ENCODE data around the gene SLC7A7. TPM values are rescaled to one million over a fixed set of nuclear protein-coding genes. Genes with fewer than 3 reads are reported as not detected.
A peak's percentile ranks its signal among the peaks of the same experiment; 100 is the strongest.
"Not testable (repeated sequence)": the region's sequence is repeated elsewhere in the genome, so short reads cannot be mapped to it uniquely, and the experiment has no call there.

SLC7A7 gene
- total RNA-seq, 4 donors from 2014 or later, result 52.0 to 72.3 (median 64.0) TPM

- peak in 2 of 3 donors; percentile 78 to 95 for TF ChIP-seq CTCF (IDR thresholded peaks at IDR 0.05)
- DNase-seq (ENCODE audit: low spot score) (peak; percentile 100), ATAC-seq (ENCODE audit: low FRiP score) (peak; percentile 75)
Measured at GRCh38 chr14:22852940-22853767, 37.9 kb upstream of the SLC7A7 start.

- no peak for ATAC-seq (ENCODE audit: low FRiP score)
Measured at GRCh38 chr14:22852599-22852939, 37.3 kb upstream of the SLC7A7 start.

GRCh38 chr14:22852178-22852577 is 36.9 kb upstream of the SLC7A7 start:
- ATAC-seq (ENCODE audit: low FRiP score); DNase-seq (ENCODE audit: low spot score): not testable (repeated sequence)

More at GRCh38 chr14:22852599-22852939, 37.3 kb upstream of the SLC7A7 start:
- no peak for DNase-seq (ENCODE audit: low spot score)
- TF ChIP-seq CTCF (IDR thresholded peaks at IDR 0.05), result no peak

GRCh38 chr14:22850944-22851764 is 35.9 kb upstream of the SLC7A7 start:
- peak; percentile 65 for ATAC-seq (ENCODE audit: low FRiP score)
- no peak for TF ChIP-seq CTCF (IDR thresholded peaks at IDR 0.05)
- DNase-seq (ENCODE audit: low spot score), result peak; percentile 53

GRCh38 chr14:22849212-22849819 is 34.1 kb upstream of the SLC7A7 start:
- TF ChIP-seq CTCF (IDR thresholded peaks at IDR 0.05), result no peak
- ATAC-seq (ENCODE audit: low FRiP score) (peak; percentile 38), DNase-seq (ENCODE audit: low spot score) (peak; percentile 37)

- no peak for TF ChIP-seq CTCF (IDR thresholded peaks at IDR 0.05)
- ATAC-seq (ENCODE audit: low FRiP score) (peak; percentile 72), DNase-seq (ENCODE audit: low spot score) (no peak)
Measured at GRCh38 chr14:22848351-22849164, 33.3 kb upstream of the SLC7A7 start.
